Ascending aorta (tissue), 2 donors: ENCODE data around the gene RFX3. TPM values are rescaled to one million over a fixed set of nuclear protein-coding genes. Genes with fewer than 3 reads are reported as not detected.
A peak's percentile ranks its signal among the peaks of the same experiment; 100 is the strongest.

ENCODE experiments used
- DNase-seq, 2 donors: peaks; one replicate each; pipeline ENCODE4 v3.0.0-alpha.2; 2019; ENCODE audit warnings: low spot score in 2 of 2
- H3K27ac ChIP-seq, 2 donors: fragments of 200-600 bp; sonication (generic); one replicate each; pipeline ENCODE4 v1.5.1; 2016 to 2017; ENCODE audit warnings: mild to moderate bottlenecking in 1 of 2
- H3K27me3 ChIP-seq: fragments of 200-600 bp; sonication (generic); one replicate; pipeline ENCODE4 v1.5.1; 2017
- H3K36me3 ChIP-seq, 2 donors: fragments of 200-600 bp; sonication (generic); one replicate each; pipeline ENCODE4 v1.5.1; 2016
- H3K4me1 ChIP-seq, 2 donors: fragments of 200-600 bp; sonication (generic); one replicate each; pipeline ENCODE4 v1.5.1; 2016 to 2017; ENCODE audit warnings: mild to moderate bottlenecking in 1 of 2
- H3K4me3 ChIP-seq, 2 donors: fragments of 200-600 bp; sonication (generic); one replicate each; pipeline ENCODE4 v1.5.1; 2016 to 2017; ENCODE audit warnings: mild to moderate bottlenecking in 1 of 2
- H3K9me3 ChIP-seq, 2 donors: fragments of 200-600 bp; sonication (generic); one replicate each; pipeline ENCODE4 v1.5.1; 2016
- CTCF ChIP-seq, 3 experiments: fragments of 200-600 bp in 2 of 3; fragments of 450-650 bp in 1 of 3; sonication (generic) in 2 of 3; IDR thresholded peaks; one replicate each; pipeline ENCODE4 v1.5.1; 2016 to 2019; ENCODE audit warnings: antibody characterized with exemption in 3 of 3, mild to moderate bottlenecking in 1 of 3, moderate library complexity in 1 of 3
- intact Hi-C: fragments of 100-400 bp; cut with DNase I; formaldehyde crosslinking; loops from one replicate; pipeline ENCODE4 v1.15.1; 2023
- total RNA-seq: library from RNA; depleted of rRNA; stranded (reverse); fragments of >200 nt; gene quantifications from one replicate; pipeline ENCODE4 v1.1.0, GENCODE V29; 2016

RFX3 gene
- total RNA-seq, 1 donor from 2014 or later: 4.0 TPM

GRCh38 chr9:3446313-3446712 lies 79.5 kb downstream of the RFX3 start:
- Histone ChIP-seq H3K27ac (no peak overlapping the region), H3K9me3 (peaks cover 0 to 10% of the 10 kb centered on the region in 2 donors), H3K4me1 (no peaks in the 10 kb centered on the region), H3K27me3 (no peaks in the 10 kb centered on the region), H3K4me3 (no peak overlapping the region), H3K36me3 (no peaks in the 10 kb centered on the region)
- intact Hi-C loops: no loop called here
- no peak for TF ChIP-seq CTCF (IDR thresholded peaks at IDR 0.05)
- no peak for DNase-seq

GRCh38 chr9:3444016-3444415 lies 81.8 kb downstream of the RFX3 start:
- no peak overlapping the region for H3K4me3 ChIP-seq
- no peaks in the 10 kb centered on the region for H3K36me3 ChIP-seq
- intact Hi-C loops: no loop called here
- TF ChIP-seq CTCF (IDR thresholded peaks at IDR 0.05): no peak
- no peaks in the 10 kb centered on the region for H3K4me1 ChIP-seq
- peaks cover 0 to 10% of the 10 kb centered on the region in 2 donors for H3K9me3 ChIP-seq
- no peak overlapping the region for H3K27ac ChIP-seq
- DNase-seq: no peak
- H3K27me3 ChIP-seq: no peaks in the 10 kb centered on the region

GRCh38 chr9:3441197-3441816 lies 84.5 kb downstream of the RFX3 start:
- H3K27ac ChIP-seq: no peak overlapping the region
- no peaks in the 10 kb centered on the region for H3K4me1 ChIP-seq
- intact Hi-C loops: no loop called here
- no peak overlapping the region for H3K4me3 ChIP-seq
- DNase-seq: no peak
- no peaks in the 10 kb centered on the region for H3K36me3 ChIP-seq
- H3K27me3 ChIP-seq: no peaks in the 10 kb centered on the region
- TF ChIP-seq CTCF (IDR thresholded peaks at IDR 0.05): peak in 1 of 3 experiments; percentile 31
- H3K9me3 ChIP-seq: peaks cover 0 to 10% of the 10 kb centered on the region in 2 donors

GRCh38 chr9:3436629-3437420 lies 89.0 kb downstream of the RFX3 start:
- no peaks in the 10 kb centered on the region for H3K9me3 ChIP-seq
- H3K27ac ChIP-seq: no peak overlapping the region
- H3K4me1 ChIP-seq: no peaks in the 10 kb centered on the region
- DNase-seq: no peak
- H3K4me3 ChIP-seq: no peak overlapping the region
- H3K36me3 ChIP-seq: no peaks in the 10 kb centered on the region
- H3K27me3 ChIP-seq: no peaks in the 10 kb centered on the region
- intact Hi-C loops: no loop called here
- TF ChIP-seq CTCF (IDR thresholded peaks at IDR 0.05): no peak

GRCh38 chr9:3435732-3436131 lies 90.1 kb downstream of the RFX3 start:
- no peaks in the 10 kb centered on the region for H3K4me1 ChIP-seq
- no peaks in the 10 kb centered on the region for H3K27me3 ChIP-seq
- TF ChIP-seq CTCF (IDR thresholded peaks at IDR 0.05): no peak
- intact Hi-C loops: no loop called here
- H3K36me3 ChIP-seq: no peaks in the 10 kb centered on the region
- no peak for DNase-seq
- no peaks in the 10 kb centered on the region for H3K9me3 ChIP-seq
- no peak overlapping the region for H3K4me3 ChIP-seq
- H3K27ac ChIP-seq: no peak overlapping the region
